EL (cell line): Measurements from ENCODE around the gene CTNND1.
"Not testable (repeated sequence)": the region's sequence is repeated elsewhere in the genome, so short reads cannot be mapped to it uniquely, and the experiment has no call there.

Experiments used
- DNase-seq: peaks from one replicate; pipeline ENCODE4 v3.0.0-alpha.2; 2016

Gene CTNND1

DNA sequence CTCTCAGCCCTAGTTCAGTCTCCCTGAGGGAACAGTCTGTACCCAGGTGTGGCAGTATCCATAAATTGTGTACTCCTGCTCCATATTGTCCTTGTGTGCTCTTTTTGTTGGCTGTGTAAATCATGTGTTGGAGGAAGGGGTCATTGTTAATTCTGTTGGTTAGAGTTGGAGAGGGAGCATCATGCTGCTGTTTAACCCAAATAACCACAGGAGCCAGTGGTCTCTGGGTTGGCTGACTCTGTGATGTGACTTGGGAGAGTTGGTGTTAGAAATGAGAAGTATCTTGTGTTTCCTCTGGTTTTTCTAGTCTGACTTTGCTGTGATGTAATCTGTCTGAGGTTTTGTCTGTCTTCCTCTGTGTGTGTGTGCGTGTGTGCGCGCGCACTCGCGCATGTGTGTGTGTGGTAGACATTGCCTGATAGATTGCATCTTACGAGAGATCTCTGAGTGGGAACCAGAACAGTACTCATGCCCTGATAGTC is 30.5 kb downstream of the CTNND1 start:
- DNase-seq = no peak

- DNase-seq = no peak
Observed at GRCh38 chr11:57792870-57793269, 31.3 kb downstream of the CTNND1 start.

DNA sequence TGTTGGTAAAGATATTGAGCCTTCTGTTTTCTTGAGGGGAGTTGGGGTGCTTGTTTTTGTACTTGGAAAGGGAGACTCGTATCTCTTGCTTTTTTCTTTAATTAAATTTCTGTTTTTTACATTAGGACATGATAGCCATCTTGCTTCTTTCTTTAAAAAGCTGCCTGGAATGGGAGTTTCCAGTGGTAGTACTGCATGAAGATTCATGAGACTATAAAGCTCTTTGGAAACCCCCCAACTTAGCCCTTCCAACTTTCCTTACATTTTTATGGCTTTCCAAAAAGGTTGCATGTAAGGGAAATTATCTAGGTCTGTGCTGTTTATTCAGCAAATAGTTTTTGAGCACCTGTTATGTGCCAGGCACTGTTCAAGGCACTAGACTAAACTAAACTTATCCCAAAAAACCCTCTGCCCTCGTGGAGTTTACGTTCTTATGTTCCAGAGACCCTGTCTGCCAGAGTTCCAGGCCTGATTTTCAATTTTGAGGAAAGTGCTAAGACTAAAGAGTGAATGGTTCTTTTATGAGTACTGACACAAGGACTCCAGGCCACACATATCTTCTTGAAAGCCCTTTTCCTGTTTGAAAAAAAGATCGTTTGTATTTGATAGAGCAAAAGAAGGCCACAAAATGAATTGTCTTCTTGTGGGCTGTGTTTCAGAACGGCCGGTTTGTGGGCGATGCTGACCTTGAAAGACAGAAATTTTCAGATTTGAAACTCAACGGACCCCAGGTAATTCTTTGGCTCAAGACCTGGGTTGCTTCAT is 31.9 kb downstream of the CTNND1 start:
- DNase-seq = no peak

DNA sequence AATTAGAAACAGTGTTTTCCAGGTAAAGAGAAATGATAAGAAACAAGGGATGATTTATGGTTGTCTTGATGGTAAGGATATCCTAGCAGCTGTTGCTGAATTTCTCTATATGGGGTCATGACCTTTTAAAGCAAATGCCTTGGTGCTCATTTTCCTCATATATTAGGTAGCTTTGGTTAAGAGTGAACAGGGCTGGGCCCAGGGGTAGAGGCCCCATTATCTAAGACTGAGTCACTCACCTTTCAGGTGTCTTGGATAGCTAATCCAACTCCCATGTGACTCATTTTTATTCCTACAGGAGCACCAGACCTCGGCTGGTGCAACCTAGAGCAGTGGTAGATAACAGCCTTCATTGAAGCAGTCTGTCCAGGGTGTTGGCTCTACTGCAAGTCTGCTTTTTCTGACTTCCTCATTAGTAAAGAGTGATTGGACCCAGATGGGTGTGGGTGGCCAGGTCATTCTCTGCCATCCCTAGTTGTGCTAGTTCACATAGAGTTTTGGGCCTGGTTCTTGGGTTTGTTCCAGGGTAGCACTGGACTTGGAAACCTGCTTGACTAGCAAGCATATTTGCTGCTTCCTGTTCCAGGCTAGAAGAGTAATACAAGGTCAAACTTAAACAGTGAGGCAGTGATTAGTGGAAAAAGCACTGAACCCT is 37.4 kb downstream of the CTNND1 start:
- peak; percentile 59 for DNase-seq

- DNase-seq = peak; percentile 72
Observed at GRCh38 chr11:57800444-57801182, 39.0 kb downstream of the CTNND1 start.

- DNase-seq = no peak
Observed at GRCh38 chr11:57801183-57801485, 39.5 kb downstream of the CTNND1 start.

DNA sequence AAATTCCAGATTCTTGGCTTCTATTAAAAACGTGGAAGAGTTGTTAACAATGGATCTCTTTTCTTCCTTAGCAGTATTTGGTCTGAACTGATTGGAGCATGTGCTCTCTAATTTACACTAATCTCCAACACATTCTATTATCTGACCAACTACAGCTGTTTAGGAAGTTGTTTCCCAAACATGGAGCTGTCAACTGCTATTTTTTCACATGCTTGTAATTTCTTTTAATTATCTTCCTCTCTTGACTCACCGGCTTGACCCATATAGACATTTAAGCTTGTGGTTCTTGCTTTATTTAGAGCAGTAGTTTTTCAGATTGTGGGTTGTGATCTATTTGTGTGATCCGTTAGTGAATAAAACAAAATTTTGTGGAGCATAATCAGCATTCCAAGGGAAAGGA is 40.8 kb downstream of the CTNND1 start:
- no peak for DNase-seq

DNA sequence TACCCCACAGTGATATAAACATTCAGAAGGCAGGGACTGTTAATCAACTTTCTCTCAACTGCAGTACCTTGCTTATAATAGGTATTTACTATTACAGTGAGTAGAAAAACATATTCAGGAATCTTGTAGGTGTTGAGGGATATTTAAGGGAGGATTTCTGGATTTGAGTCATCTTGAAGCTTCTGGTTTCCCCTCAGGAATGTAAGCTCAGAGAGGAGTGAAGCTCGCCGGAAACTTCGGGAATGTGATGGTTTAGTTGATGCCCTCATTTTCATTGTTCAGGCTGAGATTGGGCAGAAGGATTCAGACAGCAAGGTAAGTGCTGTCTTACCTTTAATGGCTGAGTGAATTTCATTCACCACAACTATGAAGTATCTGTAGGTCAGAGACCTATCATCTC is 42.9 kb downstream of the CTNND1 start:
- no peak for DNase-seq

- DNase-seq = no peak
Observed at GRCh38 chr11:57805780-57806179, 44.2 kb downstream of the CTNND1 start.

- no peak for DNase-seq
Observed at GRCh38 chr11:57812634-57813033, 51.0 kb downstream of the CTNND1 start.

- DNase-seq = no peak
Observed at GRCh38 chr11:57815476-57815875, 53.9 kb downstream of the CTNND1 start.

GRCh38 chr11:57815877-57816276 is 54.3 kb downstream of the CTNND1 start:
- DNase-seq = no peak

- DNase-seq = no peak
Observed at GRCh38 chr11:57818812-57819211, 57.2 kb downstream of the CTNND1 start.

- DNase-seq = no peak
Observed at GRCh38 chr11:57819252-57819979, 57.8 kb downstream of the CTNND1 start.

DNA sequence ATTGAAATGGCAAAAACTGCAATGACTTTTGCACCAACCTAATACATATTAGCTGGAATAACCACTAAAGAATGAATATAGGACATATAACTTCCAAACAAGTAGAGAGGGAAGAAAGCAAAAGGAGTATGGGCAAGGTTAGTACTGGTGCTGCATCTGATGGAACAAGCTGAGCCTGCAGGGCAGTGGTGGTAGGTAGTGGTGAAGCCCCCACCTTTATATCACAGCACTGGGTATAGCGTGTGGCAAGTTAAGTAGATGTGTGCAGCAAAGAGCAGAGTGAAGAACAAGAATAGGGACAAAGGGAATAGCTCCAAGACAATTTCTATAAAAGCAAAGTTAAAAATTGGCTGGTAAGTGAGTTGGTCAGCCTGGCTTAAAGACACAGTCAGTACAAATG is 62.3 kb downstream of the CTNND1 start:
- DNase-seq = no peak

DNA sequence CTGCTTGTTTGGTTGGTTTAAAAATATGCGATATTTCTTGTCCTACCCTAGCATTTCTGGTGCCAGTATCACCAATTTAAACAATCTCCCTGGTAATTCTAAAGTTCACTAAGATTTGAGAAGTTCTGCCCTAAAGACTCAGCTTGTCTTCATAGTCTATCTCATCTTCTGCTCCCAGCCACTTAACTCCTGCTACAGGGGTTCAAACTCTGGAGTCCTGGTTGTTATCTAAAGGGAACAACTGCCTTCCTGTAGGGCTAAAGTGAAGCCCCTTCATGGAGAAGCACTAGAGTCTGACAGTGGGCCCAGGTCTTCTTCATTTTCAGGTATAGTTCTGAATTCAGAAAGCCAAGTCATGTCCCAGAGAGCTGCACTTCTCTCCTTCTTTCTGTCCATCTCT is 73.2 kb downstream of the CTNND1 start:
- DNase-seq = no peak

GRCh38 chr11:57838609-57839008 is 77.0 kb downstream of the CTNND1 start:
- not testable (repeated sequence) for DNase-seq

- no peak for DNase-seq
Observed at GRCh38 chr11:57842873-57843272, 81.3 kb downstream of the CTNND1 start.

DNA sequence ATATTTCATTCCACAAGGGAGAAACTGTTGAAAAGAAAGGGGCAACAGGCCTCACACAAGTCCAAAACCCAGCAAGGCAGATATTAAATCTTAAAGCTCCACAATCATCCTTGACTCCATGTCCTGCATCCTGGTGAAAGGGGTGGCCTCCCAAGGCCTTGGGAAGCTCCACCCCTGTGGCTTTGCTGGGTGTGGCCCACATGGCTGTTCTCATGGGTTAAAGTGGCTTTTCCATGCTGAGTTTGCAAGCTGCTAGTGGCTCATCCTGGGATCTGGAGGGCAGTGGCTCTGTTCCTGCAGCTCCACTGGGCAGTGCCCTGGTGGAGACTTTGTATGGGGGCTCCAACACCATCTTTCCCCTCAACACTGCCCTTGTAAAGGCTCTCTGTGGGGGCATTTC is 106.4 kb downstream of the CTNND1 start:
- no peak for DNase-seq

DNA sequence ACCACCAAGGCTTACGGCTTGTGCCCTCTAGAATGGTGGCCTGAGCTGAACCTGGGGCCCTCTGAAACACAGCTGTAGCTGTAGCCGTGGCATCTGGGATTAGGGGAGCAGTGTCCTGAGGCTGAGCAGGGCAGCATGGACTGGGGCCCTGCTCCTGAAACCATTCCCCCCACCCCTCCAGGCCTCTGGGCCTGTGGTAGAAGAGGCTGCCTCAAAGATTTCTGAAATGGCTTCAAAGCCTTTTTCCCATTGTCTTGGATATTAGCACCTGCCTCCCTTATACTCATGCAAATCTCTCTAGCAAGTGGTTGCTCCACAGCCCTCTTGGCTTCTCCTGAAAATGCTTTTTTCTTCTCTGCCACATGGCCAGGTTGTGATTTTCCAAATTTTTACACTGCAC is 106.9 kb downstream of the CTNND1 start:
- DNase-seq = no peak
